Adrenal gland (tissue), 5 donors: Measurements from ENCODE around the gene TNRC6C.

Source experiments
- CTCF ChIP-seq, 6 experiments: fragments of 450-650 bp in 4 of 6; fragments of 200-600 bp in 2 of 6; sonication (generic) in 1 of 6; IDR thresholded peaks; 1 replicate in 5 of 6; 2 replicates in 1 of 6; pipeline versions ENCODE4 v1.5.1 to v1.8.0; 2016 to 2021; ENCODE audit warnings: antibody characterized with exemption in 6 of 6, mild to moderate bottlenecking in 2 of 6, moderate library complexity in 1 of 6
- POLR2A ChIP-seq, 2 donors: fragments of 450-650 bp; IDR thresholded peaks; one replicate each; pipeline ENCODE4 v1.6.1; 2017; ENCODE audit warnings: antibody characterized with exemption in 2 of 2, mild to moderate bottlenecking in 2 of 2, moderate library complexity in 1 of 2
- donor health status: DM: no; HTN: no; CAD: no.

DNA sequence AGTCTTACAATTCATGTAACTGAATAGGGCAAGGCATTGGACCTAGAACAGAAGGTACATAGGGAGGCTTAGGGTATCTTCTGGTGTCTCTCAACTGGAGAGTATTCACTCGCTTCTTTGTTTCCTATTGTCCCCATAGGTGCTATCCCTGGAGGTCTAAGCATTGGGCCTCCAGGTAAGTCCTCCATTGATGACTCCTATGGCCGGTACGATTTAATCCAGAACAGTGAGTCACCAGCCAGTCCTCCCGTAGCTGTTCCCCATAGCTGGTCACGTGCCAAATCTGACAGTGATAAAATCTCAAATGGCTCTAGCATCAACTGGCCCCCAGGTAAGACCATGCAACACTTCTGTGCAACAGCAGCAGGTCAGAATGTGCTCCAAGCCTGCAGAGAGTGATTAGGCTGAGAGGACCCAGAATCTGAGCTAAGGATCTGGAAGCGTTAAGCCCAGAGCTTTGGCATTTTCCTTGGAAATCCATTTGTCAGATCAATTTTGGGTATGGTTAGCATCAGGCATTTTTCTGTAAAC is 134.4 kb downstream of the TNRC6C start:
- TF ChIP-seq POLR2A (IDR thresholded peaks at IDR 0.05) (no peak), CTCF (IDR thresholded peaks at IDR 0.05) (no peak)
